Tibial artery (tissue), 4 donors: ENCODE data around the gene CNTN2.

Source experiments
- DNase-seq, 2 donors: peaks; one replicate each; pipeline ENCODE4 v3.0.0-alpha.2; 2019
- H3K27ac ChIP-seq, 2 donors: fragments of 200-600 bp; sonication (generic) in 1 of 2; 1 replicate in 1 of 2; 2 replicates in 1 of 2; pipeline ENCODE4 v1.5.1; 2018 to 2019; ENCODE audit warnings: mild to moderate bottlenecking in 1 of 2
- H3K27me3 ChIP-seq, 2 donors: fragments of 200-600 bp; sonication (generic) in 1 of 2; one replicate each; pipeline versions ENCODE4 v1.5.1 to v1.6.0; 2016 to 2019
- H3K36me3 ChIP-seq, 3 donors: fragments of 200-600 bp; sonication (generic) in 2 of 3; one replicate each; pipeline ENCODE4 v1.5.1; 2016 to 2019; ENCODE audit warnings: mild to moderate bottlenecking in 2 of 3
- H3K4me1 ChIP-seq, 4 donors: fragments of 200-600 bp; sonication (generic) in 2 of 4; 1 replicate in 3 of 4; 2 replicates in 1 of 4; pipeline ENCODE4 v1.5.1; 2016 to 2019
- H3K4me3 ChIP-seq, 2 donors: fragments of 200-600 bp; sonication (generic) in 1 of 2; 1 replicate in 1 of 2; 2 replicates in 1 of 2; pipeline ENCODE4 v1.5.1; 2018 to 2019; ENCODE audit warnings: mild to moderate bottlenecking in 2 of 2
- H3K9me3 ChIP-seq, 3 donors: fragments of 200-600 bp; sonication (generic) in 1 of 3; one replicate each; pipeline ENCODE4 v1.5.1; 2016 to 2019
- CTCF ChIP-seq, 2 experiments: fragments of 200-600 bp in 1 of 2; fragments of 450-650 bp in 1 of 2; IDR thresholded peaks; one replicate each; pipeline ENCODE4 v1.5.1; 2017 to 2019; ENCODE audit warnings: antibody characterized with exemption in 2 of 2, mild to moderate bottlenecking in 1 of 2, moderate library complexity in 1 of 2
- intact Hi-C: fragments of 100-400 bp; cut with DNase I; formaldehyde crosslinking; loops from one replicate; pipeline ENCODE4 v1.15.0; 2023; ENCODE audit warnings: low total_unique reads

Gene CNTN2

DNA sequence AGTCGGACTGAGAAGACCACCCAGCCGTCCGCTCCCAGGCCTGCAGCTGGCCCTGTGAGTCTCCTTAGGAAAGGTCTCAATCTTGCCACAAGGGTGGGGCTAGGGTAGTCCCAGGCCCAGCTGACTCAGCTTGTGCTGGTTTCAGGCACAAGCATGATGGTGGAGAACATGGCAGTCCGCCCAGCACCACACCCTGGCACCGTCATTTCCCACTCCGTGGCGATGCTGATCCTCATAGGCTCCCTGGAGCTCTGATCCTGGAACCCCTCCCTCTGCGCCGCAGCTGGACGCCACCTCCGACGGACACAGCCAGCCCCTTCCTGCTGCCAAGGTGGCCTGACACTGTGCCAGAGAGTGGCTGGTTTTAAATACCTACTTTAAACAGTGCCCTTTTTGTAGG, 30.5 kb downstream of the CNTN2 start:
- no peak overlapping the region for H3K4me3 ChIP-seq
- H3K9me3 ChIP-seq, result no peaks in the 10 kb centered on the region
- no peak overlapping the region for H3K27ac ChIP-seq
- intact Hi-C loops, result no loop called here
- no peaks in the 10 kb centered on the region for H3K4me1 ChIP-seq
- no peak for TF ChIP-seq CTCF (IDR thresholded peaks at IDR 0.05)
- H3K27me3 ChIP-seq, result no peaks in the 10 kb centered on the region
- DNase-seq, result no peak
- no peaks in the 10 kb centered on the region for H3K36me3 ChIP-seq

DNA sequence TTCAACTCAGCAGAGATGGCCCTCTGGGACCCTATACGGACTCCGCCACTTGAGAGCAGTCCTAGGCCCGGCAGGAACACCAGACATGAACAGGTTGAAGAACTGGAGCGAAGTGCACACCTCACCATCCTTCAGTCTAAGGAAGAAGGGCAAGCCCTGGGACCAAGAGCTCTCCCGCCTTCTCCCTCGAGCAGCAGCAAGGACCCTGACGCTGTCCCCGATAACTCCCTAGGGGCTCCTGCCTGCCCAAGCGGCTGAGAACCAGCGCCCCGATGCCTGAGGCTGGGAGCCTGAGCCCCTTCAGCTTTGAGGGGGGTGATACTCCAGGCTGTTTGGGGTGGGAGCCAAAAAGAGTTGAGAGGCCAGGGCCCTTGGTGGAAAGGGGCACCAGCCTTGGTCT, 31.1 kb downstream of the CNTN2 start:
- no peaks in the 10 kb centered on the region for H3K27me3 ChIP-seq
- no peak overlapping the region for H3K4me3 ChIP-seq
- DNase-seq, result no peak
- intact Hi-C loops, result no loop called here
- no peaks in the 10 kb centered on the region for H3K9me3 ChIP-seq
- H3K4me1 ChIP-seq, result no peaks in the 10 kb centered on the region
- H3K27ac ChIP-seq, result no peak overlapping the region
- TF ChIP-seq CTCF (IDR thresholded peaks at IDR 0.05), result no peak
- peaks cover 0 to 3% (median 0%) of the 10 kb centered on the region in 3 donors for H3K36me3 ChIP-seq

- no peaks in the 10 kb centered on the region for H3K4me1 ChIP-seq
- no peak for TF ChIP-seq CTCF (IDR thresholded peaks at IDR 0.05)
- H3K27me3 ChIP-seq, result no peaks in the 10 kb centered on the region
- H3K9me3 ChIP-seq, result no peaks in the 10 kb centered on the region
- no peak overlapping the region for H3K4me3 ChIP-seq
- H3K36me3 ChIP-seq, result peaks cover 0 to 3% (median 0%) of the 10 kb centered on the region in 3 donors
- intact Hi-C loops, result no loop called here
- no peak for DNase-seq
- no peak overlapping the region for H3K27ac ChIP-seq
Measured at GRCh38 chr1:205074513-205074912, 31.5 kb downstream of the CNTN2 start.

DNA sequence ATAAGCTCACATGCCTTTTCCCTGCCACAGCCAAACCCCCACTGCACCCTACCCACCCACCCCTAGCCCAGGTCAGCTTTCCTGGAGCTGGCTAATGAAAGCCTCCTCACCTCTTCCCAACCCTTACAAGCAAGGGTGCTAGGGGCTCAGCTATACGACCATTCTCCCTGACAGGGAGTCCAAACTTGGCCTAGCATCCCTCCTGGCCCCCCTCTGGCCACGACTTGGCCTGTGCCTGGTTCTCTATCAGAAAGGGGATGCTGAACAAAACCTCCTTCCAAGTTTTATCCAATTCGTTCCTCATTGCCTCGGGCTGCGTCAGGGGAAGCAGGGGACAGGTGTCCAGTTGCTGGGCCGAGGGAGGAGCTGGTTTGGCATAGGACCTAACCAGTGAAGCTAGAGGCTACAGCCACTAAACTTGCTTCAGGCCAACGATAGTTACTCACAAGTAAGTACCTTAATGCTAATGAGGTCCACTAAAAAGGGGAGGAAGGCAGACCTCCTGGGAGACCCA, 32.7 kb downstream of the CNTN2 start:
- intact Hi-C loops, result no loop called here
- H3K4me3 ChIP-seq, result no peak overlapping the region

GRCh38 chr1:205076245-205076761, 33.3 kb downstream of the CNTN2 start:
- Histone ChIP-seq H3K9me3 (no peaks in the 10 kb centered on the region), H3K4me1 (no peaks in the 10 kb centered on the region), H3K4me3 (no peak overlapping the region), H3K27ac (no peak overlapping the region), H3K36me3 (peaks cover 0 to 3% (median 0%) of the 10 kb centered on the region in 3 donors), H3K27me3 (no peaks in the 10 kb centered on the region)
- no peak for TF ChIP-seq CTCF (IDR thresholded peaks at IDR 0.05)
- intact Hi-C loops, result no loop called here
- DNase-seq, result no peak

More for the DNA sequence above, 32.7 kb downstream of the CNTN2 start:
- TF ChIP-seq CTCF (IDR thresholded peaks at IDR 0.05), result no peak
- Histone ChIP-seq H3K4me1 (no peaks in the 10 kb centered on the region), H3K27ac (no peak overlapping the region), H3K36me3 (peaks cover 0 to 3% (median 0%) of the 10 kb centered on the region in 3 donors), H3K9me3 (no peaks in the 10 kb centered on the region), H3K27me3 (no peaks in the 10 kb centered on the region)
- no peak for DNase-seq
